Fibroblast of peridontal ligament (primary cell): ENCODE data around the gene CNPPD1.

ENCODE experiments used
- DNase-seq: peaks from one replicate; pipeline ENCODE4 v3.0.0-alpha.2; 2010; ENCODE audit errors: extremely low read depth

The CNPPD1 gene

DNA sequence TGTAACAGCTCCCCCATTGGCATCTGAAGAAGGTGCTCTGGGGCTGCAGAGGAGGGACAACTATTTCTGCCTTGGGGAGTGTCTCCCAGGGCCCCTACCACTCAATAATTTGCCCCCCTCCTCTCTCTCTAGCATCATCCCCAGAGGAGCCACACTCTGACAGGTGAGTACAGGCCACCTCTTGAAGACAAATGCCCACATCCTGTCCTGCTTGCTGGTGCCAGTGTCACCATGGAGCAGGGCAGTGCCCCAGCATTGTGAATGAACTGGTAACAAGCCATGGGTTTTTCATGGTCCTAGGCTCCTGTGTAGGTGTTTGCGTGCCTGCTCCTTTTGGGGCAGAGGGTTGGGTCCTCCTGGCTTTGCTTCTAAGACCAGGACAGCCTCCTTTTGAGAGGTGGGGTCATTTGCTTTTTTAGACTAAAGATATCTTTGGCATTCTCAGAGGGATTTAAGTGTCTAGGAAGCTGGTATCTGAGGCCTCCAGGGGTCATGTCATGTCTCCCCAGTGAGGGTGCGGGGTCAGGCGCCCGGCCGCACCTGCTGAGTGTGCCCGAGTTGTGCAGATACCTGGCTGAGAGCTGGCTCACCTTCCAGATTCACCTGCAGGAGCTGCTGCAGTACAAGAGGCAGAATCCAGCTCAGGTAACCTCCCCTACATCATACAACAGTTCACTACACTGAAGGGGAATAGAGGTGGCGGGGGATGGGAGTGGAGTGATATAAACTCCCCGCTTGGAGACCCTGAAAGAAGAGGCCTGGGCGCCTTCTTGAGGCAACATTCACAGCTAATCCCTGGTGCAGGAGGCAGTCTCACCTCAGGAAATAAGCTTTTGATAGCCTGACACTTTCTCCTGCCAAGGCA, 3.1 kb upstream of the CNPPD1 start:
- DNase-seq, result no peak

GRCh38 chr2:219178377-219179175, 1.9 kb upstream of the CNPPD1 start:
- no peak for DNase-seq

- DNase-seq, result peak; percentile 90
Measured at GRCh38 chr2:219177552-219178376, 1.0 kb upstream of the CNPPD1 start, which contains the start of gene RETREG2. Gene RETREG2 (plus strand): TSS chr2:219178275. CDS start chr2:219178353, 78 bp downstream.

DNA sequence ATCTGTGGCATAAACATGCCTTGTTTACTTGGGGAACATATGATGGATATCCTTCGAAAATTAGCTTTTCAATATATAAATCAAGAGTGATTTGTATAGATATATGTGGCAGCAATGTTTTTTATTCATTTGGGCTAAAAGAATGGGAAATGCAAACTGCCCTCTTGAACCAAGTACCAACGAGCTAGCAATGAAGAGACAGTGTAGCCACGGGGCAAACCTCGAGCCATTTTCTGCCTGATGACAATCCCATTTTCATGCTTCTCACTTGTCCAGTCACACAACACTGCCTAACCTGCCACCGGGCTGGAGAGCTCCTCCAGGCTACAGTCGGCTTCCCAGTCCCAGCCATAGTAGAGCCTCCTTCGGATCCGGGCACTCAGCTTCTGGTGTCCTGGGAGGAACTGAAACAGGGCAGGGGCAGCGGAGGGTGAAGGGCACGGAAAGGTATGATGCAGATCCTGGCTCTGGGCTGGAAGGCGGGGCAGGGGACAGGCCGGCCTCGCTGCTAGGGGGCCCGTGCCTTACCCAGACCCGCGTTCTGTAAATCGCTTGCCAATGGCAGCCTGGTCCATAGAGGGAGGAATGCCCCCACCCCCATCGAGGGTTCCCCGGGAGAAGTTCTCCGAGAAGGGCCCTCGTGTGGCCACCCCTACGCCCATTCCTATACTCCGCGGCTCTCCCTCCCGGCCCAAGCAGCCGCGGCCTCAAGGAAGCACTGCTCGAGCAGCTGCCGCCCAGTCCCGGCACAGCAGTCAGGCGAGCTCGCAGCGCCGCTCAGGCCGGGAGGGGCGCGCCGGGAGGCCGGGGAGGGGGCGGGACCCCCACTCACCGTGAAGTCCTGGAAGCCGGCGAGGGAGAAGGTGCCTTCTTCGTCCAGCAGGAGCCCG, 552 bp downstream of the CNPPD1 start:
- DNase-seq, result peak; percentile 23

DNA sequence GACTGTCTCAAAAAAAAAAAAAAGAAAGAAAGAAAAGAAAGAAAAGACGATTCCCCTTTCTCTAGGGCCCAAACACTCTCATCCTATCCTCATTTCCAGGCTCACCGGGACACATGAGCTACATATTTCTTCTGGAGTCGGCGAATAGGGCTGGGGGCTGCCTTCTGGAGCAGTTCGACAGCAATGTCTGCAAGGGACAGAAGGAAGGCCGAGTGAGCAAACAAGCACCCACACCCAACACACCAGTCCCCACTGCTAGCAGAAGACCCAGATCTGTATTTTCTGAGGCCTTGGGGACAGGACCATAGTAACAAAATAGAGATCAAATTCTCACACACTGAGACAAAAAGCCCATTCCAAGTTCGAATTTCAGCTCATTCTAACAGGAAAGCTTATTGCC, 1.2 kb downstream of the CNPPD1 start:
- DNase-seq, result no peak

GRCh38 chr2:219174801-219175200, 1.9 kb downstream of the CNPPD1 start:
- DNase-seq, result no peak

DNA sequence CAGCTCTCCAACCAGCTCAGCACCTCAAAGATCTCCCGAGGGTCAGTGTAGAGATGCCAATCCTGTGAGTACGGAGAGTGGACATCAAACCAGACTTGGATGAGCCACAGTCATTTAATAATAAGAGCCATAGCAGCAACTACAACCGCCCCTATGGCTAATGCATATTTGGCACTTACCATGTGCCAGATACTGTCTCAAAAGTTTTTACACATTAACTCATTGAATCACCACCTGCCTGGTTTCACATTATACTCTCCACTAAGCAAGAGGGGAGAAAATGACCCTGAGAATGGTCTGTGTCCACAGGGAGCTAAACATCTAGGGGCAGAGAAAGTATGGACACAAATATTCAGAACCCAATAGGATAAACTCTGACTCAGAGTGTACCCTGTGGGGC, 2.6 kb downstream of the CNPPD1 start:
- DNase-seq, result no peak

DNA sequence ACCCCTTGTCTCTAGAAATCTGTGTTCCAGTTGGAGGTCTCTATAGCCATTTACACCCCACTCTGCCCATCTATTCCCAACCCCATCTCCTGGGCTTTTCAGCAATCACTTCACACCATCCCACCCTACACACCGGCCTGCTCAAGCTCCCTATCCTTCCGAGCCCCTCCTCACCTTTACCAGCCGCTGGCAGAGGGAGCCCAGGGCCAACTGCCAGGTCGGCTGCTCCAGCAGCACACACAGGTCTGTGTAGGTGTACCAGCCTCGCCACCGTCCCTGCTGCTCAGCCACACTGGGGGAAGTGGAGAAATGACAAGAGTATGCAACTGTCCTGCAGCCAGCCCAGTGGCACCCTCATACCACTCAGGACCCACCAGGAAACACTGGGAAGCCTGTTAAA, 3.5 kb downstream of the CNPPD1 start:
- no peak for DNase-seq

- DNase-seq, result no peak
Measured at GRCh38 chr2:219172231-219173154, 4.2 kb downstream of the CNPPD1 start.

DNA sequence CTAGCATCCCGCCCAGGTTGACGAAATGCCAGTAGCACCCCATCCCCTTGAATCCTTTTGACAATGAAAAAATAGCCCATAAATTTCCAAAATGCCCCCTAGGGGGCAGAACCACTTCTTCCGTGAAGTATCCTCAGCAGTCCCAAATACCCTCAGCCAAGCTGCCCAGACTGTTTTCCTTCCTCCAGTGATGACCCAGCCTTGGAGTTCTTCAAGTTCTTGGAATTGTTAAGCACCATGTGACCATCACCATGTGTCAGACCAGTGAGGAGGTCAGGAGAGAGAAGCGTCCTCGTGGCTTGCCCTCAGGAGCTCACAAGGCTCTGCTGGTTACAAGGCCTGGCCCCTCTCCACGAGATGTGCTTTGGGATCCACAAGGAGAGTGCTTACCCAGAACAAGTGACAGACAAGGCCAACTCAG, 5.5 kb downstream of the CNPPD1 start:
- DNase-seq, result peak; percentile 93

DNA sequence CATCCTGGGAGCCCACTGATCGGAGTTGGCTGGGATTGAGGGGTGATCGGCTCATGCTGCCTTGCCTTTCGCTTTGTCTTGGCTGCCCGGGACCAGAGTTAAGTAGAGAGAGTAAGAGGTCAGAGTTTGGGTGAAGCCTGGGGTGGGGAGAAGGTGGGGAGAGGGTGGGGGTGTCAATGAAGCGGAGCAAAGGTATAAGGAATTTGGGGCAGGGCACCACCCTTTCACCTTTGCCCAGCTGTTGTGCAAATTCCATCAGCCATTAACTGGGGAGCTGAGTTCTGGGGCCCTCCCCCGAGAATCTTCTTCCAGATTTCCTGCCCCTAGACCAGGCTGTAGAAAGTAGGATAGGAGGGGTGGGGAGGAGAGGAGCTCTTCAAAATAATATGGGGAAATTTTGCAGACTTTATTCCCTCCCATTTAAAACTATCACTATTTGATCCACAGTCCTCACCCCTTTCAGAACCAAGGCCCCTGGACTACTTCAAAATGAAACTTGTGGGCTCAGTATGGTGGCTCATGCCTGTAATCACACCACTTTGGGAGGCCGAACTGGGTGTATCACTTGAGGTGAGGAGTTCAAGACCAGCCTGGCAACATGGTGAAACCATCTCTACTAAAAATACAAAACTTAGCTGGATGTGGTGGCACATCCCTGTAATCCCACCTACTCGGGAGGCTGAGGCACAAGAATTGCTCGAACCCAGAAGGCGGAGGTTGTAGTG, 6.6 kb downstream of the CNPPD1 start, which contains the start of gene SLC23A3:
SLC23A3 (minus strand) TSS at position 100 of the 725 bp plus-strand sequence; CDS start at position 55, 45 bp downstream.
- DNase-seq, result no peak

DNA sequence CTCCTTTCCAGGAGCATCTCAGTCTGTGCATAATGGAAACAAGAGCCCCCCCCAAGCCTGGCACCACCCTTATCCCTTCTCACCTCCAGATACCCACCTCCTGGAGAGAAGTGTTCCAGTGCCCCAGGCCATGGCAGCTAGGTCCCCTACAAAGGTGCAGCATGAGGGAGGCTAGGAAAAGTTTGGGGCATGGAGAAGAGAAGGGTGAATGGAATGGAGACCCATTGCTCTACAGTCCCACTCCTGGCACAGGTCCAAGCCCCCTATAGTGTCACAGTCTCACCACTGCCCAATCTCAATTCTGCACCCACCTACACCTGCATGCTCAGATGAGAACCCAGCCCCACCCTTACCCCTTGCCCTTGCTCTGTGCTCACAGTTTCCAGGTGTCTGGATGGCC, 7.8 kb downstream of the CNPPD1 start:
- DNase-seq, result no peak

GRCh38 chr2:219168526-219168925, 8.2 kb downstream of the CNPPD1 start:
- peak; percentile 21 for DNase-seq

DNA sequence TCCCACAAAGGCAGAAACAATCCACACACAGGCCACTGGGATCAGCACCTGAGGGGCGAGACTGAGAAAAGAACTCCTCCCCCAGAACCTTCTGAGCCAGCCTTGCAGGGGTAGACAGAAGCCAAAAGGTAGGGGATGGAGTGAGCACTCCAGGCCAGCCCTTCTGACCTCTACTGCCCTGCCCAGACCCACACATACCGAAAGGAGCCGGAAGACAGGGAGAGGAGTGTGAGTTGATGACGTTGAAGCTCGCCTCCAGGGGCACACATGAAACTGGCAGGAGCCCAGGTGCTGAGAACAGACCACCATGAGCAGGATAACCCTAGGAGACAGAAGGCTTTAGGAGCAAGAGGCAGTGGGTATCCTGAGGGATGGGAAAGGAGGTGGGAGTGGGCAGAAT, 8.7 kb downstream of the CNPPD1 start:
- DNase-seq, result no peak

GRCh38 chr2:219165058-219165911, 11.4 kb downstream of the CNPPD1 start:
- DNase-seq, result no peak

GRCh38 chr2:219163156-219163555, 13.6 kb downstream of the CNPPD1 start:
- no peak for DNase-seq

GRCh38 chr2:219161097-219161496, 15.6 kb downstream of the CNPPD1 start:
- no peak for DNase-seq
